Raji (cell line): ENCODE data around the gene TMEM151A.

Experiments used
- POLR2A ChIP-seq: IDR thresholded peaks from 2 replicates; pipeline ENCODE4 v1.6.1; 2011; ENCODE audit warnings: low read depth, low read length, control low read depth; ENCODE audit not compliant: insufficient read depth

TMEM151A gene

DNA sequence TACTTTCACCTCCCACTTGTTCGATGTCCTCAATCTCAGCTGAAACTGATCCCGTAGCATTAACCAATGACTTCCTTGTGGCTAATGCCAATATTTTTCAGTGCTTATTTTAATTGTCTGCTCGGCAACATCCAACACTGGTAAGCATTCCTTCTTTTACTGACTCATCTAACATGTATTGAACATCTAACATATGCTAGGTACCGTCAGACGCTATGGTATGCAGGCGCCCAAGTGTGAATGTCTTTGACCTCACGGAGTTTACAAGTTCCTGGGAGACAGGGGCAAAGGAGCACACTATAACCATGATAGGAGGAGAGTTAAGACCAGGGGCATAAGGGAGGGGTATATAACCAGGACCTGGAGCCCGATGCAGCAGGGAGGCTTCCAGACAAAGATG lies 51.5 kb downstream of the TMEM151A start:
- no peak for TF ChIP-seq POLR2A

- TF ChIP-seq POLR2A = peak; percentile 95
Observed at GRCh38 chr11:66344550-66345315, 53.0 kb downstream of the TMEM151A start, which contains the start of gene BRMS1. Gene BRMS1, minus strand, starts transcription at chr11:66345104. Its CDS starts 2,870 bp downstream, at chr11:66342234.

DNA sequence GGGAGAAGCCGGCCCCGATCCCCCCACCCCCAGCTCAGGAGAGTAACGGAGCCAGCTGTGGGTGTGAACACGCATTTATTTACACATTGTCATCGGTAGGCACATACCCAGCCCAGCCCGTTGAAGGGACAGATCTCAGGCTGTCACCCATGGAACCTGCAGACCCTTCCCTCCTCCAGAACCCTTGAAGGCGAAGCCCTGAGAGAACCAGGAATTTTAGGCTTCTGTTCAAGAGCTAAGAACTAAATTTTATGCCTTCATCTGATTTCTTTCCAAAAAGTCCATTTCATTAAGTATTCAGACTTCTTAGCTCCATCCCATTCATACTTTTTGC lies 53.6 kb downstream of the TMEM151A start:
- no peak for TF ChIP-seq POLR2A
